ENCODE results near the gene TNIP1.

TNIP1 gene

GRCh38 chr5:151054709-151055108 lies 26.1 kb downstream of the TNIP1 start:
- Histone ChIP-seq H3K4me3 (no peak overlapping the region), H3K27ac (no peak overlapping the region)

DNA sequence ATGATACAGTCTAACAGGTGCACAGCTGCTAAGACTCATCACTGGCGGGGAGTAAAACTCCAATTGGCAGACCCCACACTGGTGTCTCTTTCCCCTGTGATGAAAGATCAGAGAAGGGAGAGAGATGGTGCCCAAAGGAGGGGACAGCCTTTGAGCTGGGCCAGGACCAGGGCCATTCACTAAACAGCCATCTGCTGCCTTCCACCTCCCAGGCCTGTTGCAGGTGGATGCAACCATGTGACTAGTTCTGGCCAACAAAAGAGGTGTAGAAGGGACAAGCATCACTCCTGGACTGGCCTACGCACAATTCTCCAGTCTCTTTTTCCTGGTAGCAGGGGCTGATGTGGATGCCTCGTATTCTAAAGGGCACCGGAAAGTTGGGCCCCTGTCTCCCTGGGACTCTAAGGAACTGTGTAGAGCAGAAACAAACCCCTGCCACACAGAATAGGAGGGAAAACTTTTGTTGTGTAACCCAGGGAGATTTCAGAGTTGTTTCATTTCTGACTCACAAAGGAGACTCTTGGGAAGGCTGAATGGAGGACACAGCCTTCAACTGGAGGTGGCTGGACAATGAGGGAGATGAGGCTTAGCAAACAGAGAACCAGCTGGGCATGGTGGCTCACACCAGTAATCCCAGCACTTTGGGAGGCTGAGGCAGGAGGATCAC lies 26.9 kb downstream of the TNIP1 start:
- H3K27ac ChIP-seq, result peak overlapping the region in 1 of 21 experiments; percentile 6
- no peak overlapping the region for H3K4me3 ChIP-seq

GRCh38 chr5:151052836-151053235 lies 28.0 kb downstream of the TNIP1 start:
- H3K27ac ChIP-seq, result no peak overlapping the region
- no peak overlapping the region for H3K4me3 ChIP-seq

GRCh38 chr5:151051931-151052608 lies 28.8 kb downstream of the TNIP1 start:
- no peak overlapping the region for H3K4me3 ChIP-seq
- H3K27ac ChIP-seq, result peak overlapping the region in 7 of 21 experiments; percentile 16 to 52 (median 30)

DNA sequence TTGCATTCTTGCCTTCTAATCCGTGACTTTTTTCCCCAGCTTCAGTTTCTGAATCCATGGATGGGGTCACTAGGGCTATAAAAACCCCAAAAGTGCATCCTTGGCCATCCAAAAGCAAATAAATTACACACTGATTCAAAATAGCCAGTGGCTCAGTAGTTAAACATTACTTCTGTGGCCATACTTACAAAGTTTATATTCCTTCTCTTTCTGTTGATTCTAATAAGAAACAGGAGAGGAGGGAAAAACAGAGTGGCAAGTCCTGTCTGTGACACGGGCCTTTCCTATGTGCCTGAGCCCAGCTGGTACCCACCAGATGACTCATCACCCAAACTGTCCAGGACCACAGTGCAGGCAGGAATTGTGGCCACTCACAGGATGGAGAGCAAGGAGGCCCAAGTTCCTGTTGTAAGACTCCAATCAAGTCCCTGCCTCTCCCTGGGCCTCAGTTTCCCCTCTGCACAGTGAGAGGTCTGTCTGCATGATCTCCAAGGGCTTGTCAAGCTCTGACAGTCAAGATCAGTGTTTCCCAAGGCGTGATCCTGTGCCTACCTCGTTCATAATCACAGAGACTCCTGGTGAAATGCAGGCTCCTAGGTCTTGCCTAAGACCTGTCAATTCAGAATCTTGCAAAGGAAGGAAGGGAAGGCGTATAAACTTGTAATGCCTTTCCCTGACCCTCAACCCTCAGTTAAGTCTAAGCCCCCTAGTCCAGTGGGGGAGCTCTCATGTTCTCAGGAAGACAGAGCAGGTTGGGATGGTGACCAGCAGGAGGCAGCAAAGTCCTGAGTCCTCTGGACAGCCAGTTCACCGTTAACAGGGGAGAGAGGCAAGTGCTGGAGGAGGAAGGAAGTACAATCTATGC lies 29.5 kb downstream of the TNIP1 start:
- Histone ChIP-seq H3K4me3 (no peak overlapping the region), H3K27ac (peak overlapping the region in 1 of 21 experiments; percentile 47)

- Histone ChIP-seq H3K4me3 (no peak overlapping the region), H3K27ac (no peak overlapping the region)
Observed at GRCh38 chr5:151048526-151048925, 32.3 kb downstream of the TNIP1 start.

GRCh38 chr5:151047814-151048425 lies 32.9 kb downstream of the TNIP1 start:
- H3K27ac ChIP-seq, result no peak overlapping the region
- no peak overlapping the region for H3K4me3 ChIP-seq

DNA sequence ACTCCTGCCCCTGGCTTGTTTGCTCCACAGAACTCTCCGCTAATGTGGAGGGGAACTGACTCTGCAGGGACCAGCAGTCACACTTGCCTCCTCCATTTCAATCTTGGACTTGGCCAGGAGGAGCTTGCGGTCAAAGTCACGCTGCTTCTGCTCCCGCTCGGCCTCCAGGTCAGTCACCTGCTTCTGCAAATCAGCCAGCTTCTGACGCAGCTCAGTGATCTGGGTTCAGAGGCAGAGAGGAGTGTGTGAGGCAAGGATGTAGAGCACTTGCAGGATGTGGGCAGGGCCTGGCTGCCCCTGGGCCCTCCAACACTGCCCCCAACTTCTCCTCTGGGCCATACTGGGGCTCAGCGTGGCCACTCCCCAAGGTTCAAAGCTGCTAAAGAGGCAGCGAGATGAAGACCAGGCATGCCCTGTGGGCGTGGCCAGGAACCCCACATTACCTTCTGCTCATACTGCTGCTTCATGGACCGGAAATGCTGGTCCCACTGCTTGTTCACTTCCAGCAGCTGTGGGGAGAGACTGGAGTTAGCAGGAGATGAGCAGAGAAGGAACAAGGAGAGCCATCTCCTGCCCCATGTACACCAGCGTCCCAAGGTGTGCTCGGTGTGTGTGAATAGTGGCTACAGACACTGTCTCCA lies 38.3 kb downstream of the TNIP1 start:
- Histone ChIP-seq H3K4me3 (no peak overlapping the region), H3K27ac (peak overlapping the region in 9 of 21 experiments; percentile 5 to 76 (median 34))

- no peak overlapping the region for H3K4me3 ChIP-seq
- peak overlapping the region in 10 of 21 experiments; percentile 3 to 65 (median 44) for H3K27ac ChIP-seq
Observed at GRCh38 chr5:151041577-151042268, 39.1 kb downstream of the TNIP1 start.

- no peak overlapping the region for H3K4me3 ChIP-seq
- H3K27ac ChIP-seq, result peak overlapping the region in 8 of 21 experiments; percentile 47 to 81 (median 59)
Observed at GRCh38 chr5:151040211-151040747, 40.6 kb downstream of the TNIP1 start.

- Histone ChIP-seq H3K4me3 (no peak overlapping the region), H3K27ac (peak overlapping the region in 6 of 21 experiments; percentile 43 to 81 (median 58))
Observed at GRCh38 chr5:151039665-151040064, 41.2 kb downstream of the TNIP1 start.

DNA sequence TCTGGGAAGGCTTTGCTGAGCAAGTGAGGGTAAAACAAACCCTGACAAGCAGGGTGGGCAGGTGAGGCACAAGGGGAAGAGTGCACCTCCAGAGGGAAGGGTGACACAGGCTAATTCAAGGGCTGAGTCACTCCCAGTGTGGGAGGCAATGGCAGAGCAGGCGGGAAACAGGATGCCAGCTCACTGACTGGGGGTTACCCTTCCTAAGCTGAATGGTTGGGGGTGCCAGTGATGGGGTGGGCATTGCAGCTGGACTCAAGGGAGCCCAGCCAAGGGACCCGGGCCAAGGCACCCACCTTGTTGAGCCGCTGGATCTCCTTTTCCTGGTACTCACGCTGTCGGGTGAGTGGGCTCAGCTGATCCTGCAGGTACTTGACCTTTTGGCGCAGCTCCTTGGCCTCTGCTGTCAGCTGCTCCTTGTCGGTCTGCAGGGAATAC lies 42.0 kb downstream of the TNIP1 start:
- Histone ChIP-seq H3K4me3 (no peak overlapping the region), H3K27ac (peak overlapping the region in 17 of 21 experiments; percentile 3 to 81 (median 57))

DNA sequence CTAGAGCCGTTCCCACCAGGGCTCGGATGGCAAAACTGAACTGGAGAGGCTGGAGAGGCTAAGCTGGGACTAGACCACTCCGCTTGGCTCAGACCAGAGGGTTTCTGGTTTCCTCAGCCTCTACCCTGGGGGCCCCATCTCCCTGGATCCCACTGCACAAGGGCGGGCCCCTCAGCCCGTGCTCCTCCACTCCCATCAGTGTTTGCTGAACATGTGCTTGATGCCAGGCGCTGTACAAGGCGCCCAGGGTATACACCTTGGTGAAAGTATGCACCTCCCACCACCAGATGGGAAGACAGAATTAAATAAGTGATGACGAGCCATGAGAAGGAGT lies 42.5 kb downstream of the TNIP1 start:
- Histone ChIP-seq H3K4me3 (no peak overlapping the region), H3K27ac (peak overlapping the region in 19 of 21 experiments; percentile 3 to 81 (median 57))

DNA sequence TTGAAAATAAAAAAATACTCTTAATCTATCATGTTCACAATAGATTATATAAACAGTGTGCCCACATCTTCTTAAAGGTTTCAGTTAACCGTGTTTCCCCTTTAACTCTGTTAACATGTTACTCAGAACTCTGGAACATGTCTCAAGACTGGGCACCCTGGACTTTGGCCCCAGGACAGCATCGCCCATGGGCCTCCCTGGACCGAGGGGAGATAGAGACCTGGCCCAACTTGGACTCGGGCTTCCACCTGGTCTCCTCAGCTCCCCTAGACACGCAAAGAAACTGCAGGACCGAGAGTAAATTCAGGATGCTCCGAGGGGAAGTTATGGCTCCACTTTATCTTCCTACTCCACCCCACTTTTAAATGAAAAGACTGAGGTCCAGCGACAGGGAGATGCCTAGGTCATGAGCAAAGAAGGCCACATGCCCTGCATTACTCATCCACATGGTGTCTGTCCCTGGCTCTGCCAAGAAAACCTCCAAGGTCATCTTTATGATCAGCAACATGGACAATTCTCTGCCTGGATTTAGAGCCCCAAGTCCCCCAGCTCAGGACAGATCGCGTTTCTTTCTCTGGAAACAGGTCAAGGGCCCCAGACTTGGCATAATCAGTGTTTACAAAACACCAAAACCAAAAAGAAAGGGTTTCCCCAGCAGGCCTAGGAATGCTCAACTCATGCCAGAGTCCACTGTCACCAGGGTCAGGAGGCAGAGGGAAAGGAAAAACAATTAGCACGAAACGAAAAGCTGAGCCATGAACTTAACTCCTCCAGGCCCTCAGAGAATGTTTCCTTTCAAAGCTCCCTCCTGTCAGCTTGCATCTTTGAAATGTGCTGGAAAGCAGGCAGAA lies 43.0 kb downstream of the TNIP1 start:
- Histone ChIP-seq H3K27ac (peak overlapping the region in 19 of 21 experiments; percentile 3 to 81 (median 57)), H3K4me3 (no peak overlapping the region)

- Histone ChIP-seq H3K4me3 (no peak overlapping the region), H3K27ac (peak overlapping the region in 3 of 21 experiments; percentile 15 to 81 (median 48))
Observed at GRCh38 chr5:151036556-151036955, 44.3 kb downstream of the TNIP1 start.

DNA sequence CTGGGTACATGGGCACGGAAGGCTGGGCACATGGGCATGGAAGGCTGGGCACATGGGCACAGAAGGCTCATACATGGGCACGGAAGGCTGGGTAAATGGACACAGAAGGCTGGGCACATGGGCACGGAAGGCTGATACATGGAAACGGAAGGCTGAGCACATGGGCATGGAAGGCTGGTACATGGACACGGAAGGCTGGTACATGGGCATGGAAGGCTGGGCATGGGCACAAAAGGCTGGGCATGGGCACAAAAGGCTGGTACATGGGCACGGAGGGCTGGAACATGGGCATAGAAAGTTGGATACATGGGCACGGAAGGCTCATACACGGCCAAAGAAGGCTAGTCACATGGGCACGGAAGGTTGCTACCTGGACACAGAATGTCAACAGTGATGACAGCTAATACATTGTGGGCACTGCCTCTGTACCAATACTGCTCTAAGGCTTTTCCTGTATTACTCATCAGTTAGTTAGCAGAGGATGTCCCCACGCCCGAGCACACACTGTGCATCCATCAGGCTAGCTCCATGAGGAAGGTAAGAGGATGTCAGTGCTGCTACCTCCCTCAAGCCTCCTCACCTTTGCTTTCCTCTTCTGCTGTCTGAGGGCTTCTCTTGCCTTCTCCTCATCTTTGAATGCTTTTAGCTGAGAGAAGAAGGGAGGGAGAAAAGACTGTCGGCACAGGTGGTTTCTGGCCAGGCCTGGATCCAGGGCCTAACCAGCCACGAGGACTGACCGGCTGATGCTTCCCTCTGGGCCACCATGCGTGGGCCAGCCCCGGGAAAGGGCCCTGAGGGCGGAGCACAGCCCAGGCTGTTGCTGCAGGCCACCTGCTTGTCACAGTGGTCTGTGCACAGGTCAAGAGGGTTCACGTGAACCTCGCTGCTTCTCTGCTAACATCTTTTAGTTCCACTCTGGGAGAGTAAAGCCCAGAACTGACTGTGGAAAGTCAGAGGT lies 46.1 kb downstream of the TNIP1 start:
- peak overlapping the region in 1 of 21 experiments; percentile 15 for H3K27ac ChIP-seq
- H3K4me3 ChIP-seq, result no peak overlapping the region
